Globus pallidus (tissue), 1 donor: Measurements from ENCODE around the gene KCNAB1.

ENCODE experiments used
- DNase-seq: peaks from one replicate; pipeline ENCODE4 v3.0.0-alpha.2; 2015; ENCODE audit warnings: low spot score

The KCNAB1 gene

GRCh38 chr3:156455839-156456238, 335.5 kb downstream of the KCNAB1 start:
- DNase-seq, result no peak

- DNase-seq, result no peak
Observed at GRCh38 chr3:156456771-156457224, 336.4 kb downstream of the KCNAB1 start.

- DNase-seq, result no peak
Observed at GRCh38 chr3:156459434-156459833, 339.1 kb downstream of the KCNAB1 start.

GRCh38 chr3:156460206-156460611, 339.8 kb downstream of the KCNAB1 start:
- no peak for DNase-seq

GRCh38 chr3:156461889-156462288, 341.5 kb downstream of the KCNAB1 start:
- no peak for DNase-seq

DNA sequence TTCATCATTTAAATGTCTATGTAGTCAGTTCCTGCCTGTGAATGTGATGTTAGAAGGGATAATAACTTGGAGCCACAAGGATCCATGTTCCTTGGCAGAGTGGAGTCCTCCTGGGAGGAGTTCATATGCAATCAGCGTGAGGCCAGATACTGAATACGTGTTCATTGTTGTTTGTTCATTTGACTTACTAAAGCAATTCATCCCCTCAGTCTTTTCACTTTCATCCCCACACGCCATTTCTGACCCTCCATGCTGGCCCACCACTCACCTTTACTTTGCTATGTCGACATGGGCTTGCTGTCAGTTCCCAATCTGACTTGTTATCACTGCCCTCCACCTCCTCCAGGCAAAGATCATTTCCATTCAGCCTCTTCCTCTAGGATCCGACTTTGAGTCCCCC, 342.7 kb downstream of the KCNAB1 start:
- no peak for DNase-seq

GRCh38 chr3:156465194-156465593, 344.8 kb downstream of the KCNAB1 start:
- no peak for DNase-seq

- DNase-seq, result no peak
Observed at GRCh38 chr3:156469456-156469855, 349.1 kb downstream of the KCNAB1 start.

GRCh38 chr3:156471431-156471830, 351.1 kb downstream of the KCNAB1 start:
- no peak for DNase-seq

GRCh38 chr3:156472150-156472549, 351.8 kb downstream of the KCNAB1 start:
- DNase-seq, result no peak

DNA sequence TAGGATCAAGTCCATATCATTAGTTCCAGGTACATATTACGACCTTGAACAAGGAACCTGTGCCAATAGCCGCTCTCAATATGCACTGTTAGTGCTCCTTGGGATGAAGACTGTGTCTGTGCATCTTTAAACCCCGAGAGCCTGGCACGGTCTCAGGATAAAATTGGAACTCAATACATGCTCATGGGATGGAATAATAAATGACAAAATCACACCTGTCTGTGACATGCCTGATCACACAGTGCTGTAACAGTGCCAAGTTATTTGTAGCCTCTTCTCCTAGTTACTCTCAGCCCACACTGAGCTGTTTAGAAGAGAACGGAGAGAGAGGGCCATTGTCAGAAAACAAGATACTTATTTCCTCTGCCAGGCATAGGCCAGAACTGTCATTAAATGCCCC, 352.3 kb downstream of the KCNAB1 start:
- DNase-seq, result no peak

GRCh38 chr3:156473341-156473740, 353.0 kb downstream of the KCNAB1 start:
- DNase-seq, result no peak

DNA sequence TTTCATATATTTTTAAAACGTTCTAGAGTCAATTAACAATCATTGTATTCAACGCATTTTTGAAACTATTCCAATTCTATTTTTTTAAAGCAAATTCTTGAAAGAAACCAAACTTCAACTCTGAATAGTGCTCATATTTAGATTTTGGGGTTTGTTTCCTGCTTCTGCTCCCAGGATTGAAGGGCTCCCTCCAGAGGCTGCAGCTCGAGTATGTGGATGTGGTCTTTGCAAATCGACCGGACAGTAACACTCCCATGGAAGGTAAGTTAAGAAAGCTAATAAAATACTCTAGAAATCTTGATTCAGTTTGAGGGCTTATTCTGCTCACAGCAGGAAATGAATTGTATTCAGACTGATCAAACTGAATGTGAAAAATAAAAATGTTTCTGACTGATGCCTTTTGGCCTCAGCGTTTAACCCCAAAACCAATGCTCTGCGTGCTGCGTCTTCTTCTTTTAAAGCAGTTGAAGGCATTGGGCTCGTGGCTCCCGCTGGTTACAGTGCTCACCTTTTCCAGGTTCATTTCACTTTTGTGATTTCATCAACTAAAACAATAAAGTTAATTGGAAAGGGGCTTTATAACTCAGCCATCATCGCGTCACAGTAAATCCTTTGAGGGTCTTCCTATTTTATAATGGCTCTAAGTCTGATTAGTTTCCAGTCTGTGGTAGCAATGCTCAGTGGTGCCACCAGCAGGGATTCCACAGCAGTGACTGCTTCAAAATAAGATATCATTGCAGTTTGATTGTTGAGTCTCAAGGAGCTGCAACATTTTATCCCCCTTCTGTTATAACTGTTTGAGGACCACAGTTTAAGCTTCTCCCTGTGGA, 354.4 kb downstream of the KCNAB1 start:
- DNase-seq, result peak; percentile 26

GRCh38 chr3:156477323-156477722, 356.9 kb downstream of the KCNAB1 start:
- DNase-seq, result no peak

GRCh38 chr3:156478891-156479290, 358.5 kb downstream of the KCNAB1 start:
- DNase-seq, result no peak

- DNase-seq, result no peak
Observed at GRCh38 chr3:156479604-156480003, 359.2 kb downstream of the KCNAB1 start.

- no peak for DNase-seq
Observed at GRCh38 chr3:156480949-156481348, 360.6 kb downstream of the KCNAB1 start.

GRCh38 chr3:156483002-156483401, 362.6 kb downstream of the KCNAB1 start:
- no peak for DNase-seq

- DNase-seq, result no peak
Observed at GRCh38 chr3:156483426-156483825, 363.0 kb downstream of the KCNAB1 start.

GRCh38 chr3:156483961-156484787, 363.8 kb downstream of the KCNAB1 start:
- DNase-seq, result peak; percentile 12

DNA sequence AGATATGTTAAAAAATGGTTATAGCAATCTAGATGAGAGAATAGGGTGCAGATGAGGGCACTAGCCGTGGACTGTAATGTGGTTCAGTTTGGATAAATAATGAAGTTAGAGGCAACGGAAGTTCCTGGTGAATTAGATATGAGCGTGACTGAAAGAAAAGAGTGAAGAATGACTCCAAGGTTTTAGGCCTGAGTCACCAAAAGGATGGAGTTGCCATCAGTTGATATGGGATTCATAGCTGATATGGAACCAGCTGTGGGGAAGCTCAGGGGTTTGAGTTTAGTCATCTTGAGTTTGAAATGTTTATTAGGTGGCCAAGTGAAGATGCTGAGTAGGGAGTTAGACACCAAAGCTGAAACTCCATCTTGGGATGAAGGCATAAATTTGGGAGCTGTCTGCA, 368.4 kb downstream of the KCNAB1 start:
- no peak for DNase-seq

DNA sequence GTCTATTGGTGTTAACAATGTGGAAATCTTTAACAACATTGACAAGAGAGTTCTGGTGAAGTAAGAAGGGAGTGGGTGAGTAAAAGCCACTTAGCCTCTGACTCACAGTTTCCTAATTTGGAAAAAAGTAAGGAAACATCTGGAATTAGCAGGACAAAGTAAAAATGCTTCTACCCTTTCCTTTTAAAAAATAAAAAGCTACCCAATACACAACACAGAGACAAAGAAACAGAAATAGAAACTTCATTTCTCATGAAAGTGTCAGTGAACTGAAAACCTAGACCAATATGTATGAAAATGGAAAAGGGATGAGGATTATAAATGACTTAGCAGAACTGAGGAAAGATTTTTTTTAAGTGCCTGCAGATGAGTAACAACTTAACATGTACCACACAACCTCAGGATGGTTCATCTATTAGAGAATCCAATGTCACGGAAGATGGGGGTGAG, 369.1 kb downstream of the KCNAB1 start:
- DNase-seq, result no peak

DNA sequence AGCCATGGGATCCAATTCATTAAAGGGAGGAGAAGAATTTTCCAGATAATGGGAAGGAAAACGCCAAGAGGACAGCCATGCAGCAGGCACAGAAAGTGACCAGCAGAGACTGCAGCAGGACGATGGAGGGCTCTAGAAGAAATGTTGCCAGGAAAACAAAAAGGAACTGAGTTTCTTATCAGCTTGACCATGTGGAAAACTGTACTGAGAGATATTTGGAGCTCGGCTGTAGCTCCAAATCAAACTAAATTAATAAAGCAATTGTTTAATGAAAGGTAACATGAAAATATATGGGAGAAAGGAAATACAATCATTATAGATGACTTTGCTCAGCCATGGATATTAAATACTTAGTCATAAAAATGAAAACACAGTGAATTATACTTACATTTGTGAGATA, 370.8 kb downstream of the KCNAB1 start:
- no peak for DNase-seq
